Measurements from ENCODE around the gene PRRX1. TPM values are rescaled to one million over a fixed set of nuclear protein-coding genes. Genes with fewer than 3 reads are reported as not detected.

Gene PRRX1
- total RNA-seq, 4 donors from 2014 or later, result 1.0 to 30.5 (median 2.2) TPM

- Histone ChIP-seq H3K4me1 (peaks cover 0 to 25% (median 0%) of the 10 kb centered on the region in 4 donors), H3K9me3 (no peaks in the 10 kb centered on the region), H3K36me3 (no peaks in the 10 kb centered on the region), H3K4me3 (peak overlapping the region in 1 of 4 donors; percentile 30), H3K27ac (no peak overlapping the region), H3K27me3 (peaks cover 0 to 34% of the 10 kb centered on the region in 2 donors)
- DNase-seq, result no peak
- no peak for TF ChIP-seq CTCF (IDR thresholded peaks at IDR 0.05)
- no peak for TF ChIP-seq POLR2A (IDR thresholded peaks at IDR 0.05)
Measured at GRCh38 chr1:170662561-170663403, 1.1 kb upstream of the PRRX1 start.

- Histone ChIP-seq H3K27me3 (peaks cover 0 to 34% of the 10 kb centered on the region in 2 donors), H3K4me3 (peak overlapping the region in 2 of 4 donors; percentile 22 to 50), H3K4me1 (peaks cover 0 to 25% (median 0%) of the 10 kb centered on the region in 4 donors), H3K9me3 (no peaks in the 10 kb centered on the region), H3K27ac (no peak overlapping the region), H3K36me3 (no peaks in the 10 kb centered on the region)
- TF ChIP-seq CTCF (IDR thresholded peaks at IDR 0.05), result no peak
- TF ChIP-seq POLR2A (IDR thresholded peaks at IDR 0.05), result no peak
- DNase-seq, result no peak
Measured at GRCh38 chr1:170663404-170664092, 383 bp upstream of the PRRX1 start.

GRCh38 chr1:170664828-170665612 lies 1.1 kb downstream of the PRRX1 start:
- Histone ChIP-seq H3K27me3 (peaks cover 0 to 34% of the 10 kb centered on the region in 2 donors), H3K4me3 (peak overlapping the region; percentile 22 to 50 (median 41)), H3K4me1 (peaks cover 0 to 25% (median 0%) of the 10 kb centered on the region in 4 donors), H3K36me3 (no peaks in the 10 kb centered on the region), H3K9me3 (no peaks in the 10 kb centered on the region), H3K27ac (peak overlapping the region; percentile 20 to 55 (median 31))
- peak in 1 of 3 donors; percentile 44 for DNase-seq
- TF ChIP-seq CTCF (IDR thresholded peaks at IDR 0.05) (no peak), POLR2A (IDR thresholded peaks at IDR 0.05) (no peak)

GRCh38 chr1:170665629-170666028 lies 1.7 kb downstream of the PRRX1 start:
- Histone ChIP-seq H3K9me3 (no peaks in the 10 kb centered on the region), H3K4me3 (no peak overlapping the region), H3K27ac (no peak overlapping the region), H3K36me3 (no peaks in the 10 kb centered on the region), H3K27me3 (peaks cover 0 to 36% of the 10 kb centered on the region in 2 donors), H3K4me1 (peaks cover 0 to 25% (median 0%) of the 10 kb centered on the region in 4 donors)
- no peak for TF ChIP-seq CTCF (IDR thresholded peaks at IDR 0.05)
- TF ChIP-seq POLR2A (IDR thresholded peaks at IDR 0.05), result no peak
- DNase-seq, result no peak

- H3K27me3 ChIP-seq, result peaks cover 0 to 30% of the 10 kb centered on the region in 2 donors
- no peaks in the 10 kb centered on the region for H3K9me3 ChIP-seq
- no peak for TF ChIP-seq CTCF (IDR thresholded peaks at IDR 0.05)
- TF ChIP-seq POLR2A (IDR thresholded peaks at IDR 0.05), result no peak
- no peaks in the 10 kb centered on the region for H3K36me3 ChIP-seq
- peaks cover 0 to 19% (median 0%) of the 10 kb centered on the region in 4 donors for H3K4me1 ChIP-seq
- H3K4me3 ChIP-seq, result no peak overlapping the region
- H3K27ac ChIP-seq, result no peak overlapping the region
- DNase-seq, result no peak
Measured at GRCh38 chr1:170666541-170667254, 2.8 kb downstream of the PRRX1 start.

Measured in Peyer's patch (tissue), 4 donors.